Mucosa of gallbladder (tissue), 1 donor: ENCODE results near the gene SLIT1. TPM values are rescaled to one million over a fixed set of nuclear protein-coding genes. Genes with fewer than 3 reads are reported as not detected.

Source experiments
- DNase-seq: peaks from one replicate; pipeline ENCODE4 v3.0.0-alpha.2; 2020; ENCODE audit warnings: low spot score
- total RNA-seq: library from RNA; stranded (reverse); gene quantifications from one replicate; pipeline ENCODE4 v1.2.1, GENCODE V29; 2021
- donor health status: DM: no; HTN: no; CAD: no.

SLIT1 gene
- total RNA-seq, 1 donor from 2014 or later, result 0.40 TPM

DNA sequence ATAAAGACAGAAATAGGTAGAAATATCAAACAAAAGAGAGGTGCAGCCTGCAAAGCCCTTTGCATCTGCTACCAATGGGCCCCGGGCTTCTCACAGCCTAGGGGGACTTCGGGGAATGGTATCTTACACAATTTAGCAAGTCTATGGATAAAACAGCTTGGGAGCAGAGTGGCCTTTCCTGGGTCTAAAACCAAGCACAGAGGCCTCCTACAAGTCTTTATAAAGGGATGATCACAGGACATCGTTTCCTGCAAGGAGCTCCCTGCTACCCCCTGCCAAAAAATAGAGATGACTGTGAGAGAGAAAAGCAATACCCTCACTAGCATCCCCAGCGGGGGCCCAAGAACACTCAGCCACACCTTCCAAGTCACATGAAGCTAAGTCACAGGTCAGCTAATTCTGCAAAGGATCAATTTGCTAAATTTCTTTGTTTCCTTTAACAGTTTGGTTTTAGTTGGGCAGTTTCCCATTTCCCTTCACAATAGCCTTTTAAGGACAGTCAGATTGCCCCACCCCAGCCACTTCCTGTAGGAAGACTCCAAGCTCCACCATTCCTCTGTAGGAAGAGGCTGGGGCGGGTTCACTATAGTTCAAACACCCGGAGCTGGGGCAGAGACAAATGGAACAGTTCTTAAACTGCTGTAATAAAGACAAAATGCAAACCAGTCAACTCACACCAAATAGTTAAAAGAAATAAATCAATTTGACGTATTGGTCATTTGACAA is 105.5 kb downstream of the SLIT1 start:
- DNase-seq, result no peak

DNA sequence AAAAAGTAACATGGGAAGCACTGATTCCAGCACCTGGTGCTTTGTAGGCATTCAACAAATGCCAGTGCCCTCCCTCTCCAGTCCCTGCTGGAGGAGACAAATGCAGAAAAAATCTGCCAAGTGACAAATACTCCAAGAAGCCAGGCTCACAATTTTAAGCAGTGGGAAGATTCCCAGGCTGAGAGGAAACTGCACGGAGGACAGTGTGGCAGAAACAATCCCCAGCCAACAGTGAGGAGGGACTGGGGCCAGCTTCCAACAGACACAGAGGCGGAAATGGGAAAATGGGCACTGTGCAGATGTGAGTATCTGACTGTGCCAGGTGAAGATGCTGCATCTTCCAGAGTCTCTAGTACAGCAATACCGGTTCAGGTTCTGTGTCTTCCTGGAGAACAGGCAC is 106.3 kb downstream of the SLIT1 start:
- no peak for DNase-seq

DNA sequence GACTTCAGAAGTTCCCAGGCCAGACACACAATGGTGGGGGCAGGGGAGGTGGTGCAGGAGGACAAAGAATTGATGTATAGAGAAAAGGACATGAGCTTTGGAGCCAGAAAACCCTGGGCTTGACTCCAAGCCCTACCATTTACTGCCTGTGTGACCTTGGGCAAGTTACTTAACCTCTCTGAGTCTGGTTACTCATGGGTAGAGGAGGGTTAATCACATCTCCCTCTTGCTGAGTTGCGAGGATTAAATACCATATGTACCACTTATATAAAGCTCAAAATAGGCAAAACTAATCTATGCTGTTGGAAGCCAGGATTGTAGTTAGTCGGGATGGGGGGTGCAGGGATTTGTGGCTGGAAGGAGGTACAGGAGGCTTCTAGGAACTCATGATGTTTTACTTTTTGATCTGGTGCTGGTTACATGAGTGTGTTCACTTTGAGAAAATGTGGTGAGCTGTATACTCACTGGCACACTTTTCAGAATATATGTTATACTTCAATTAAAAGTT is 106.8 kb downstream of the SLIT1 start:
- DNase-seq, result no peak

DNA sequence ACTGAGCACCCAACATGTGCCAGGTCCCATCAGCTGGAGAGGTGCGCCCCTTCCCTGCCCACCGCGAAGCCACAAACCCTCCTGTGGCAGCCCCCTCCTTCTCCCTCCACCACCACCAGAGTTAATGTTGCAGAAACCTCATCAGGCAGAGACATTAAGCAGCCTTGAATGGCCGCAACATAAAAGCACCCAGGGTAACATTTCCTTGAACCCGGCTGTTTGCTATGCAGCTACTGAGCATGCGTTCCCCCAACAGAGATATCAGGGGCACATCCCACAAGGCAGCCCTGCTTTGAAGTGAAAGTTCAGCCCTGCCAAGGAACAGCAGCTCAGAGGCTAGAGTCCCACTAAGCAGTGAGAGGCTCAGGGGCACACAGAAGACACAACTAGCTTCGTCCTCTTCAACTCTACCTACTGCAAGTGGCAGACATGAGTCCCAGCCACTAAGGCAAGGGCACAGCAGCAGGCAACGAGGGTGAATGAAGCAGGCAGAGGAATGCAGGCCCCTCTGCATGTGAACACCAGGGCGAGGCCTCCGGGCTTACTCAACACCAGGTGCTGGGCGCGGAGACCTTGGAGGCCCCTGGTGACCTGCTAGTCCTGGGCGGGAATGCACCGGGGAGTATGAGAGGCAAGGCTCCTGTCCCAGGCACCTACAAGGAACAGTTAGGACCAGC is 107.4 kb downstream of the SLIT1 start:
- no peak for DNase-seq

DNA sequence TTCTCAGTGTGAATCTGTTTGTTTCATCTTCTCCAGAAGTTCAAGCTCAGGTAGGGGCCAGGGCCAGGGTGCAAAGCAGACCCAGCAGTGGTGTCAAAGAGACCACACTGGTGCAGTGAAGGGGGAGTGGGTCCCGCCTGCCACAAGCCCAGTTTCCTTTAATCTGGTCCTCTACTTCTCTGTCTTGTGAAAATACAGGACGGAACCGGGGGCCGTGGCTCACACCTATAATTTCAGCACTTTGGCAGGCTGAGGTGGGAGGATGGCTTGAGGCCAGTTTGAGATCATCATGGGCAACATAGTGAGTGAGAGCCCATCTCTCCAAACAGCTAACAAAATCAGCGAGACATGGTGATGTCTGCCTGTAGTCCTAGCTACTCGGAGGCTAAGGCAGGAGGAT is 109.0 kb downstream of the SLIT1 start:
- DNase-seq, result no peak

DNA sequence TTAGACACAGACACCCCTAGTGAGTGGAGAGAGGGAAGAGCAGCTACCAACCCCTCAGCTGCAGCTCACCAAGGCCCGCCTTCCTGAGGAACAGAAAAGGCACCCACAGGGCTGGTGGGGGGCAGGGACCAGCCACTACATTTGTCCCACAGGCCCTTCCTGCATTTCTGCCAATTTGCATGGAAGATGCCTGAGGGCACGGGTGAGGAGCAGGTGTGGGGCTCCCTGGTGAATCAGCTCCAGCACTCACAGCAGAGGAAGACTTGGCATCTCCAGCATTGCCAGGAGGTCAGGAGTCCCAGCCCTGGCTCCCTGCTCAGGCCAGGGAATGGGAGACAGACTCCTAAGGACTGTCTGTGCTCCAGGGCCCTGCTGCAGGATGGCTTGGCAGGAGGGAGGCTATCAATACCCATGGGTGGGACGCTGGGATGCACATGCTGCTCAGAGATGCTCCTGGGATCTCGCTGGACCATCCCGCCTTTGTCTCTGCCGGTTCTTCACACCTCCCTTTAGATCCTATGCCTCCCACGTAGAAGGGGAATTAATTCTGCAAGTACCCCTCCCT is 109.7 kb downstream of the SLIT1 start:
- no peak for DNase-seq

DNA sequence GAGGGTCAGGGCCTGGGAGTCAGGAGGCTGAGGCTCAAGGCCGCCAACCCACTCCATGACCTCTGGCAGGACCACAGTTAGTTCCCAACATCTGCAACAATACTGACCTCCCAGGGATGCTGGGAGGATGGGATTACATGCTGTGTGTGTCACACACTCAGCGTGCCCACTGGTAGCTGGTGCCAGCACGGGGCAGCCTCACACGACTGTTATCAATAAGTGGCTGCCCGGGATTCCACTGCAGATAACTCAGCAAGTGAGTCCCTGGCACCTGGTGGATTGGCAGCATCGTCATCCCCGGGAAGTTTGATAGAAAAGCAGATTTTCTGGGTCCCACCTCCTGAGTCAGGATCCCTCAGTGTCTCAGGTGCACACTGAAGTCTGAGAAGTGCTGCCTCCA is 110.3 kb downstream of the SLIT1 start:
- no peak for DNase-seq

DNA sequence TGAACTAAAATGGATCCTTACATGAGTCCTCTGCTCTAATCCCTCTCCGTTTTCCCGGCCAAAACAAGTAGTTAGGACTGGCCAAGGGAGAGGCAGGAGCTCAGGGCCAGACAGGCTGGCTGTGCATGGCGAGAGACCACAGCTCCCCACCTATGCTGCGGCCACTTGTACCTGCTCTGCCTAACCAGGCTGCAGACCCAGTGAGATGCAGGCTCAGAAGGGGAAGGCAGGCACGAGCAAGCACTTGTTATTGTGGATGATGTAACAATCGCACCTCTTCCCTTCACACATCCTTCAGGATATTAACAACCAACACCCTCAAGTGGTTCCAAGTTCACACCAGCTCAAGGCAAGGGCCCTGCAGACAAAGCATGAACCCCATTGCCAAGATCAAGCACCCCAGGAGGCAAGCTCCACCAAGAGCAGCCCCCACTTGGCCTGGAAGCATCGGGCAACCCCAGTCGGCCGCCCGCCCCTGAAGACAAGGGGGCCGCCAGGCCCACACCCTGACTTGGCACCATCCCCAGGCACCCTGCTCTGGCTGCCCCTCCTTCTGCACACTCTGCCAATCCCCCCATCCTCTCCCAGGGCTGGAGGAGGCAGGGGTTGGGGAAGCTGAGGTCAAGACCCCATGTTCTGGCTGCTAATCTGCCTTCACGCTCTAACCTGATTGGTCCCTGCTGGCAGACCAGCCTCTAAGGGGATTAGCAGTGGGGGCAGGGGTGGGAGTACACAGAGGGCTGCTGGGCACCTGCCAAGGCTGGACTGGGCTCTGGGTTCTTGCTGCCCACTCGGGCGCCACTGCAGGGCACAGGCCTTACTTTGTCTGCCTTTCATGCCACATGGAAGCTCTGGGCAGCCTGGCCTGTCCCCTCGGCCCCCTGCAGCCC is 111.3 kb downstream of the SLIT1 start:
- no peak for DNase-seq

DNA sequence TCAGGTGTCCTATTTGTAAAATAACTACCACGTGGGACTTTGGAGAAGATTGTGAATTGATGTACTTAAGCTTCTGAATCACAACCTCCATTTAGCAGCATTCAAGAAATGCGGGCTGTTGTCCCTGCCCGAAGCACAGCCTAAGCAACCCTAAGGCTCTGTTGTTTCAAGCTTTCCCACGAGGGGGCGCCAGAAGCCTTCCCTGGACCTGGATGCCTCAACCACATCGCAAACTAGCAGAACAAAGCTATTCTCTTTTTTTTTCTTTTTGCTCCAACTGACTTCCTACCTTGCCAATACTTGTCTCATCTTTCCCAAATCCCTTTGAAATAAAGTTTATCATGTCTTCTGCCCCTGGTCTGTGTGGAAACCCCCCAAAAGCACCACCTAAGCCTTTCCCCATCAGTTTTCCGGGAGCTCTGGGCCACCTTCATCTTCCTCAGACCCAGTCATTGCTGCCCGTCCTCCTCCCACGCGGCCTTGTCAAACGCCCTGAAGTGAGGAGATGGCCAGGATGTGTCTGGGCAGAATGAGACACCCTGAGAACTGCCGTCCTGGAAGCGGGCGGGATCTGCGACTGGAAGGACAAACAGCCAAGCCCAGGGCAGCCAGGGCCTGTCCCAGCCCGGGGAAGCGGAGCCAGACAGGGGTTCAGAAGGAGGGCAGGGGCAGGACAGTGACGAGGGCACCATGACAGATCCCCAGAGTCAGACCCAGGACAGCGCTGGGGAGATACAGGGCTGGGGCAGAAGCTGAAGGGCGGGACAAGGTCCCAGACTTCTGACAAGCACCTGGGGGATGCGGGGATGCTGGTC is 112.7 kb downstream of the SLIT1 start:
- peak; percentile 85 for DNase-seq

DNA sequence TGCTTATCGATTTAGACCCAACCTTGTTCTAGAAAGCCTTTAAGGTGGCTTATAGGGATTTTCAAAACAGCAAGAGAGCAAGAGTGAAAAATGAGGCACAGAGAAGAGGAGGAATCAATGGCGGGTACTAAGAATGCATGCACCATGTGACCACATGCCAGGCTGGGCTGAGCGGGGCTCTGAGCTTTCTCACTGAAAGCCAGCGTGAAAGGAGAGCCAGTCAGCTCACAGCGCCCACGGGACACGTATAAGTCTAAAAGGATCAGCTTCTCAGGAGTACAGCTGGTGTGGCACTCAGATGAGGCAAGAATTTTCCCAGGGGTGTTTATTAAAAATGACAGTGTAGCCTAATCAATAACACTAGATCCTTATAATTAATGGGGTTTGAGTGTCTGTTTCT is 114.3 kb downstream of the SLIT1 start:
- DNase-seq, result no peak

DNA sequence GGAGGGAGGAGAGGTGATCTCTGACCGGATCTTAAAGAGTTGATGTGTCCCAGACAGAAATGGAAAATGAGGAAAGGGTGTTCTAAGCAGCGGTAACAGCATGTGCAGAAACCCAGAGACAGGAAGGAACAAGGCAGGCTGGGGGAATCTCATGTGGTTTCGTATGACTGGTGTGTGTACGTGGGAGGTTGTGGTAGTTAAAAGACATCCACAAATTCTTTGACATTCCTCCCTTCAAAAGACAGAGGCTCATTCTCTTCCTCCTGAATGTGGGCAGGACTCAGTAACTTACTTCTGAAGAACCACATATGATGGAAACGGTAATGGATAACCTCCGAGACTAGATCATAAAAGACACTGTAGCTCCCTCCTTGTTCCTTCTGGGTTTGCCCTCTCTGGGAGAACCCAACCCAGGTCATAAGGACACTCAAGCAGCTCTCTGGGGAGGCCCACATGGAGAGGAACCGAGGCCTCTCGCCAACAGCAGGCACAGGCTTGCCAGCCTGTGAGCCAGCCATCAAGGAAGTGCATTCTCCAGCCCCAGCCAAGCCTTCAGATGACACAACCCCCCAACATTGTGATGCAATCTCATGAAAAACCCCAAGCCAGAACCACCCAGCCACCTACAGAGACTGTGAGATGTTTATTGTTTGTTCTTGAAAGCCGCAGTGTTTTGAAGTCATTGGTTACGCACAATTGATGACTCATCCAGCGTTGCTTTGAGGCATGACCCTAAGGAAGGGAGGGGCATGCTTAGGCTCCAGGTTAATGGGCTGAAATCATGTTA is 116.0 kb downstream of the SLIT1 start:
- DNase-seq, result no peak

DNA sequence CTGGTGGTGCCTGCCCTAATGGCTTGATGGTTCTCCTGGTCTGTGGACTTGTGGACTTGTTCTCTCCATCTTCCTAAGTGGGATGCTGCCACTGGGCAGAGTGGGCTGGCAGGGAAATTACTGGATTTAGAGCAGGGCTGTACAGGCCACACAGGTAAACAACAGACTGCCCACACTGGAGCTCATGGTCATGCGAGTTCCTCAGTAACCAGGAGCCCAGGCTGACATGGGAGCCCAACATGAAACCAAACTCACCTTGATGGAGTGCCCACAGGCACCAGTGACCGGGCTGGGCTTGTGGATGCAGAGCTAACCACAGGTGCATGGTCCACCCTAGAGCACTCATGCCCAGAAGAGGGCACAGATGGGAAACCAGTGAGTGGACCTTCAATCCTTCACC is 116.7 kb downstream of the SLIT1 start:
- DNase-seq, result no peak

DNA sequence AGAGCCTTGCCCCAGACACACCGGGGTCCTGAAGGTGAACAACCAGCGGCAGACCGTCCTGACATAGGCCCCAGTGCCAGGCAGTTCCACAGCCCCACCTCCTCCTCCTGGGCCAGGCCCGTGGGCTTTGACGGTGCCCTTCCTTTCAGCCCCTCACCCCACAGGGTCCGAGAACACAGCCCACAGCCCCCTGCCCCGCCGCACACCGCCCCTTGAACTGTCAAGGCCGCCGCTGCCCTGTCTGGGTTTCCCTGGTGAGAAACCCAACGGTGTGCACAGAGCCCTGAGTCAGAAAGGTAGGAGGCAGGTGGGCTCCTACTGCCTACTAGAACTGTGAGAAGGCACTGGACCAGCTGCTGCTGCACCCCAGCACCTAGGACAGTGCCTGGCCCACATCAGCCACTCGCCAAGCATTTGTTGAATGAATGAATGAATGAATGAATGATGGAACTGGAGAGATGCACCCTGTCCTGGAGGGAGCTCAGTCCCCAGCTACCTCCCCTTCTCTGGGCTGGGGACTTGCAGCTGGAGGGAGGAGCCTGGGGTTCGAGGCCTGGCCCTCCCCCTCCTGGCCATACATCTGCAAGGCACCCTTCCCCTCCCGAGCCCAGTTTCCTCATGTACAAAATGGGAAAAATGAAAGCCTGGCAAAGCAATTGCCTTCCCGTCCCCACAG is 117.9 kb downstream of the SLIT1 start:
- no peak for DNase-seq

DNA sequence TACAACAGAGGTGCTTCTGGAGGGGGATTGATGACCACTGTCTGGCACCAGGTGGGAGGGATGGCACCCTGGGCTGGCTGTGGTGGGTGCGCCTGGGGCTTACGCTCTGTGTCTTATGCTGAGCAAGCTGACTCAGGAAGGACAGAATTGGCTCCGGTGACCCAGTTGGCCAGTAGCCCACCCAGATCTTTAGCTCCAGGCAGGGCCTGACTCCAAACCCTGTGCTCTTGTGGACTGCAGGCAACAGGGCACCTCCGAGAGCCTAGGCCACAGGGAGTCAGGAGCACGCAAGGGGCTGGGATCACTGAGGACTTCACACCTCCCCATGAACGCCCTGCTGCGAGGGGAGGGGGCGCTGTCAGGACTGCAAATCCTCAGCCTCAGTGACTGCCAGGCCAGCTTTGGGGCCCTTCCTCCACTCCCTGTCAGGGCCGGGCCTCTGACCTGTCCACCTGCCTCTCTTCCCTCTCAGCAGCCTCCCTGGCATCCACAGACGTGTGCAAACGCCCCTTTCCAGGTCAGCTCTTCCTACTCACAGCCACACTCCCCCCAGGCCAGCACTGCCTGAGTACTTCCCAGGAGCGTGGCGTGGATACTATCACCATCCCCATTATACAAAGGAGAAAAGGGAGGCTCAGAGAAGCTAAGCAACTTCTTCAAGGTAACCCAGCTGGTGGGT is 118.7 kb downstream of the SLIT1 start:
- DNase-seq, result no peak

DNA sequence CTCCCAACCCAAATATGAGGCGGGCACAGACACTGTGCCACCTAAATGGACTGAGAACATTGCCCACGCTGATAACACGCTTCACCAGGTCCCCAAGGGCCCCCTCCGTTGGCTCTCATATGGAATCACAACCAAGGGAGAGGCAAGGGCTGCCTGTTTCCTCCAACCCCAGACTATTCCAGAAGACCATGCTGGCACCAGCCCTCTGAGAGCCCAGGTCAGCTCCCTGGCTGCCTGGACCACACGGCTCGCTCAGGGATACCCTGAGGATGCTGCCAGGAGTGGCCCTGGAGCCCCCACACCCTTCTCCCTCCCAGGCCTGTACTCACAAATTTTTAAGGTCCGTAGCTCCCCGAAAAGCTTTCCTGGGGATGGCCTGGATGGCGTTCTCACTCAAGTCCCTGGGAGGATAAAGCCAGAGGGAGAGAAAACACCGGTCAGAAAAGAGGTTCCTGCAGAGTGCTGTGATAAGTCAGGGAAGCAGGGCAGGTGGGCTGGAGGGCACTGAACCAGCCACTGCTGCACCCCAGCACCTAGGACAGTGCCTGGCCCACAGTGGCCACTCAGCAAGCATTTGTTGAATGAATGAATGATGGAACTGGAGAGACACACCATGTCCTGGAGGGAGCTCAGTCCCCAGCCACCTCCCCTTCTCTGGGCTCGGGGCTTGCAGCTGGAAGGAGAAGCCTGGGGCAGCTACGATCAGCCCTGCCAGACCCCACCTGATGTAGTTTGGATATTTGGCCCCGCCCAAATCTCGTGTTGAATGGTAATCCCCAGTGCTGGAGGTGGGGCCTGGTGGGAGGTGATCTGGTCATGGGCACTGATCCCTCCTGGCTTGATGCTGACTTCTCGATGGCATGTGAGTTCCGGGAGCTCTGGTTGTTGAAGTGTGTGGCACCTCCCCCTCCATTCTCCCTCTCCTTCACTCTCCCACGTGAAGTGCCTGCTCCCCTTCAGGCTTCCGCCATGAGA is 119.8 kb downstream of the SLIT1 start:
- DNase-seq, result no peak

DNA sequence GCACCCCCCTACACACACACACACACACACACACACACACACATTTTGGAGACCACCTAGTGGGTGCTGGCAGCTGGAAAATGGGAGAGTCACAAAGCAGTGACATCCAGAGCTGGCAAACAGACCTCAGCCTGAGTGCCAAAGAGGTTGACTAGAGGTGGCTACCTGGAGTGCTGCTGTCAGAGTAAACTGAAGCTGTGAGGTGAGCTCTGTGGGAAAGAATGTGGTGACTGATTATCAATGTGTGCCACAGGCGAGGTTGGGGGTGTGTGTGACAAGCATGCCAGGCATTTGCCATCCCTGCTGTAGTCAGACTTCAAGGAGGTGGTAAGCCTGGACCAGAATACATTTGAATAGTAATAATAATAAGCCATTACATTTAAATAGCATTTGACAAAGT is 120.6 kb downstream of the SLIT1 start:
- DNase-seq, result no peak

DNA sequence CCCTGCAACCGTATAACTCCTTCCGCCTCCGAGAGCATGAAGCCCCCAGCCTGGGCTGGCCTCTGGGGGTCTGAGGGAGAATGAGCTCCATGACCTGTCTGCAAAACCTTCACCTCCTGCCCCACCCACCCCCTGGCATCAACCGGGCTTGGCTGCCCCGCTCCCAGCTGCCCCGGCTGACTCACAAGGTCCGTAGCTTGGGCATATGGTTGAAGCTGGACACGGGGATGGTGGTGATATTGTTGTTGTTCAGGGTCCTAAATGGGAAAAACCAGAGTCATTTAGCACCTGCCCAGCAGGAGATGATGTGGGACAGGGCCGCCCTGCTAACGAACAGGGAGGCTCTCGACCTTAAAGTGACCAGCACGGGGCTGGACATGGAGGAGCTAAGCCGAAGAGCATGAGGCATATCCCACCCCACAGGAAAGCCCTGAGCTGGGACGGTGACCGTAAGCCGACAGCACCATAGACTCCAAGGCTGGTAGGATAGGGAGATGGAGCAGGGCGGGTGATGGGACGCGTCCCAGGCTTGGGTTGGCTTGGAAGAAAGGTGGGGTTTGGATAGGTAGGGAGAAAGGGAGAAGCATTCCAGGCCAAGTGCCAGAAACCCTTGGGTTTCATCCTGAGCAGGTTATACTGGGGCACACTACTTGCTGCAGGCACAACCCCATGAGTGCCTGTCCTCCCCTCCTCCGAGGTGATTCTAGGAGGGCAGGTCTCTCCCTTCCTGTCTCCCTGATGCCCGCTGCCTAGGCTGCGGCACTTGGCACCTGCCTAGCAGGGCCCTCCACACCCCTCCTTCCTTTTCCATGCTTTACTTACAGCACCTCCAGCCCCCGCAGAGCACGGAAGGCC is 121.5 kb downstream of the SLIT1 start:
- DNase-seq, result no peak
